ENCODE measurements around the gene PTPA. TPM values are rescaled to one million over a fixed set of nuclear protein-coding genes. Genes with fewer than 3 reads are reported as not detected.
A peak's percentile ranks its signal among the peaks of the same experiment; 100 is the strongest.

PTPA gene
- total RNA-seq, 1 donor from 2014 or later = 115 TPM

DNA sequence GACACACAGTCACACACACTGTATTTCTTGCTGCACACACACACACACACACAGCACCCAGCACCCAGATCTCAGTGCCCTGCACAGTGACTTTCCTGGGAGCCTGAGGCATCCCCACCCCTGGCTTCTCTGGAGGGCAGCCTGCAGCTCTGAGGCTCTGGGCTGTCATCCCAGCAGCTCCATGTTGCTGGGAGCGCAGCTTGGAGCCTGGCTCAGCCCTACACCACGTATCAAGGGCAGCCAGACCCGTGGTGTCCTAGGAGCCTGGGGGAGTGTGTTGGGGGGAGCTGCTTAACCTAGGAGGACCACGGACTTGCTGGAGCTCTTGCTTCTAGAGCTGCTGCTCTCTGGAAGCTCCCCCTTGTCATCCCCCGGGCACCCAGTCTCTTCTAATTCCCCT is 61.6 kb downstream of the PTPA start:
- TF ChIP-seq, protein P1, sequence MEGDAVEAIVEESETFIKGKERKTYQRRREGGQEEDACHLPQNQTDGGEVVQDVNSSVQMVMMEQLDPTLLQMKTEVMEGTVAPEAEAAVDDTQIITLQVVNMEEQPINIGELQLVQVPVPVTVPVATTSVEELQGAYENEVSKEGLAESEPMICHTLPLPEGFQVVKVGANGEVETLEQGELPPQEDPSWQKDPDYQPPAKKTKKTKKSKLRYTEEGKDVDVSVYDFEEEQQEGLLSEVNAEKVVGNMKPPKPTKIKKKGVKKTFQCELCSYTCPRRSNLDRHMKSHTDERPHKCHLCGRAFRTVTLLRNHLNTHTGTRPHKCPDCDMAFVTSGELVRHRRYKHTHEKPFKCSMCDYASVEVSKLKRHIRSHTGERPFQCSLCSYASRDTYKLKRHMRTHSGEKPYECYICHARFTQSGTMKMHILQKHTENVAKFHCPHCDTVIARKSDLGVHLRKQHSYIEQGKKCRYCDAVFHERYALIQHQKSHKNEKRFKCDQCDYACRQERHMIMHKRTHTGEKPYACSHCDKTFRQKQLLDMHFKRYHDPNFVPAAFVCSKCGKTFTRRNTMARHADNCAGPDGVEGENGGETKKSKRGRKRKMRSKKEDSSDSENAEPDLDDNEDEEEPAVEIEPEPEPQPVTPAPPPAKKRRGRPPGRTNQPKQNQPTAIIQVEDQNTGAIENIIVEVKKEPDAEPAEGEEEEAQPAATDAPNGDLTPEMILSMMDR (IDR thresholded peaks at IDR 0.05) = no peak
- ATAC-seq (no peak), DNase-seq (no peak)
- no peak overlapping the region for H3K4me3 ChIP-seq
- no peaks in the 10 kb centered on the region for H3K36me3 ChIP-seq
- H3K4me1 ChIP-seq = peaks cover 18% of the 10 kb centered on the region
- H3K27me3 ChIP-seq = no peaks in the 10 kb centered on the region
- no peaks in the 10 kb centered on the region for H3K9me3 ChIP-seq
- no peak overlapping the region for H3K27ac ChIP-seq
- intact Hi-C loops (cut with DNase I) = no loop called here

DNA sequence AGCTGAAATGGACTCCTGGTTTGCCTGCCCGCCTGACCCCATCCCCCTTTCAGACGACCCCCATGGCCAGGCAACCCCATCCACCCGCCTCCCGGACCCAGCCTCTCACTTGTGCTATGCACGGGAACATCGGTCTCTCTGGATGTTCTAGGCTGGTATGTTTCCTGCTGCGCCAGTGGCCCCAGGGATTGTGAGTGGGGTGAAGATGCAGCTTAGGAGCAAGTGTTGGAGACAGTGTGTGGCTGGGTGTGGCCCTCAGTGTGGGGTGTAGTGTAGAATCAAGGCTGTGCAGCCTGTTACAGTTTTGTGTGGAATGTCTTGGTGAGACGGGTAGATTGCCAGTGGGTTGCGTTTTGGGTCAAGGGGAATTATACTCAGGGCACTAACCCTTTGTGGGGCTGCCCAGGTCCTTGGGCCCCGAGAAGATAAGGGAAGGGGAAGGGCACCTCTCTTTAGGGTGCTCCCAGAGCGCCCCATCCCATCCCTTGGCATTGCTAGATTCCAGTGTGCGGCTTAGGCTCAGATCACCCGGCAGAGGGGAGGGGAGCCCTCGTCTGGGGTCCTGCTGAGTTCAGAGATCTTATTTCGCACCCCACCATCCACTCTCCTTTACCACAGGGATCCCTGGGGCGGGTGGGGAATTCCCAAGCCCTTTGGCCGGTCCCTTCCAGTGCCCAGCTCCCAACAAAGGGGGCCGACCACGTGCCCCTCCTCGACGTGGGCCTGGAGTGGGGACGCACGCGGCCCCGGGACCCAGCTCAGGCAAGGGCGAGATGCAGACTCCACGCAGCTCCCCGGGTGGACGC is 62.3 kb downstream of the PTPA start:
- Histone ChIP-seq H3K27ac (peak overlapping the region; percentile 96), H3K4me1 (peaks cover 18% of the 10 kb centered on the region), H3K27me3 (no peaks in the 10 kb centered on the region), H3K9me3 (no peaks in the 10 kb centered on the region), H3K36me3 (no peaks in the 10 kb centered on the region), H3K4me3 (peak overlapping the region; percentile 79)
- no peak for ATAC-seq
- no peak for DNase-seq
- TF ChIP-seq, protein P1 (IDR thresholded peaks at IDR 0.05) = no peak
- intact Hi-C loops (cut with DNase I) = no loop called here

DNA sequence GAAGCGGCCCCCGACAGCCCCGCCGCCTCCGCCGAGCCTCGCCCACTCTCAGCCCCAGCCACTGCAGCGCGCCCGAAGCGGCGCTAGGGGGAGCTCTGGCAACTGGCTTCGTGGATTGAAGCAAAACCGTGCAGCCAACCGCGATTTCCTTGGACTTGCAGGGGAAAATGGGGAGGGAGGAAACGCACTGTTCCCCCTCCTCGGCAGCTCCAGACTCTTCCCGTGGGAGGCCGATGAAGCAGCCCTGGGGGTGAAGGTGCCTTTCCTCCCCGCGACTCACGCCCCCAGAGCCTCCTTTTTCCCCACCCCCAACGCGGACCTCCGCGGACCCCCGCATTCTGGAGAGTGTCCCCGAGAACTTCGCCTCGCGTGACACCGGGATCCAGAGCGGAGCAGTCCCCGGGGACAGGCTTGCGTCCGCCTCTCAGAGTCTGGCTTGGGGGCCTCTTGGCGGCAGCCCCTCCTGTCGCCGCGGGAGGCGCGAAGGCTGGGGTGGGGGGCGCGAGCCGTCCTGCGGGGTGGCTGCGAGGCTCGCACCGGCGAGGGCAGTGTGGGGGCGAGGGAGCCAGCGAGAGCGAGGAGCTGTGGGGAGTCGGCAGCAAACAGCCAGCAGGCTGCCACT is 63.0 kb downstream of the PTPA start:
- Histone ChIP-seq H3K27ac (peak overlapping the region; percentile 96), H3K4me3 (peak overlapping the region; percentile 79), H3K9me3 (no peaks in the 10 kb centered on the region), H3K27me3 (no peaks in the 10 kb centered on the region), H3K36me3 (no peaks in the 10 kb centered on the region), H3K4me1 (peaks cover 21% of the 10 kb centered on the region)
- ATAC-seq (peak; percentile 67), DNase-seq (peak; percentile 94)
- intact Hi-C loops (cut with DNase I) = no loop called here
- TF ChIP-seq, protein P1 (IDR thresholded peaks at IDR 0.05) = peak; percentile 97

DNA sequence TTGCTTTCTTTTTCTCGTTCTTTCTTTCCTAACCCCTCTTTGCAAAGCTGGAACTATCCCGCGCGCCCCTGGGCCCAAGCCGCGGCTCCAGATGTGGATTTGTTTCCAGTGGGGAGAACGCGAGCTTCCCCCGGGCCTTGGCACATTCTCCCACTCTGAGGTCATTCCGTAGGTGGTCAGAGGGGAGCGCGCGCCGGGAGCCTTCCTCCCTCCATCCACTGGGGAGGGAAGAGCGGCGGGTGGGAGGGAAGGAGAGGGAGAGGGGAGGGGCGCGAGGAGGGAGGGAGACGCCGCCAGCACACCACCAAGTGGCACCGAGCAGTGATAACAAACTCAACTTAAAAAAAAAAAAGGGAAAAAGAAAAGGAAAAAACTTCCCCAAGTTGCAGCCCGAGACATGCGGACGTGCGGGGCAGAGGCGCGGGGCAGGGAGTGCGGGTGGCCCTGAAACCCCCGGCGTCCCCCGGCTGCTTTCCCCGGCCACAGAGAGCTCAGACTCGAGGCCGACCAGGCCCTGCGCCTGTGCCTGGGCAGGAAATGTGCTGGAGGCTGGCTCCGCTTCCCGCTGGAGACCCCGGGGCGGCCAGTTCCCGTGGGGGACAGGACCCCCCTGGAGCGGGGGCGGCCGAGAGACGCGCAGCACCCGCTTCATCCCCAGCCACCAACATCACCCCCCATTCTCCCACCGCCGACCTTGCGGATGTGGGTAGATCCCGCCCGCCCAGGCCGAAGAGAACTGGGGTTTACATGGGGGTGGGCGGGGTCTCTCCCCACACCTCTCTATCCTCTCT is 63.7 kb downstream of the PTPA start:
- ATAC-seq (peak; percentile 54), DNase-seq (peak; percentile 89)
- Histone ChIP-seq H3K27ac (peak overlapping the region; percentile 96), H3K4me1 (peaks cover 21% of the 10 kb centered on the region), H3K36me3 (no peaks in the 10 kb centered on the region), H3K4me3 (peak overlapping the region; percentile 79), H3K27me3 (no peaks in the 10 kb centered on the region), H3K9me3 (no peaks in the 10 kb centered on the region)
- intact Hi-C loops (cut with DNase I) = no loop called here
- TF ChIP-seq, protein P1 (IDR thresholded peaks at IDR 0.05) = no peak

DNA sequence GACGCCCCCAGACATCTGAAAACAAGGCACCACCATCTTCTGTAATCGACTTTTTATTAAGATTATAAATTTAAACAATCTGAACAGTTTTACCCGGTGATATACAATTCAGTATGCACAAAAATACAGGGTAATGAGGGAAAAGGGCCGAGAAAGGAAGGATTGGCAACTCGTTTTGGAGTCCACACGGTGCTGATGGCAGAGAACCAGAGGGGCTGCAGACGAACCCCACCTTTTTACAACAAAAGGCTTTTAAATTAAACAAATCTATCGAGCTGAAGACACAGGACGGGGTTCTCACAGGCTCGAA is 64.3 kb downstream of the PTPA start:
- Histone ChIP-seq H3K27ac (peak overlapping the region; percentile 96), H3K9me3 (no peaks in the 10 kb centered on the region), H3K36me3 (no peaks in the 10 kb centered on the region), H3K4me1 (peaks cover 21% of the 10 kb centered on the region), H3K27me3 (no peaks in the 10 kb centered on the region), H3K4me3 (peak overlapping the region; percentile 79)
- DNase-seq (no peak), ATAC-seq (no peak)
- TF ChIP-seq, protein P1 (IDR thresholded peaks at IDR 0.05) = no peak
- intact Hi-C loops (cut with DNase I) = no loop called here
